Measurements from ENCODE around the gene HSPBAP1. TPM values are rescaled to one million over a fixed set of nuclear protein-coding genes. Genes with fewer than 3 reads are reported as not detected.

Gene HSPBAP1
- total RNA-seq, 1 experiment from 2014 or later: 12.2 TPM

DNA sequence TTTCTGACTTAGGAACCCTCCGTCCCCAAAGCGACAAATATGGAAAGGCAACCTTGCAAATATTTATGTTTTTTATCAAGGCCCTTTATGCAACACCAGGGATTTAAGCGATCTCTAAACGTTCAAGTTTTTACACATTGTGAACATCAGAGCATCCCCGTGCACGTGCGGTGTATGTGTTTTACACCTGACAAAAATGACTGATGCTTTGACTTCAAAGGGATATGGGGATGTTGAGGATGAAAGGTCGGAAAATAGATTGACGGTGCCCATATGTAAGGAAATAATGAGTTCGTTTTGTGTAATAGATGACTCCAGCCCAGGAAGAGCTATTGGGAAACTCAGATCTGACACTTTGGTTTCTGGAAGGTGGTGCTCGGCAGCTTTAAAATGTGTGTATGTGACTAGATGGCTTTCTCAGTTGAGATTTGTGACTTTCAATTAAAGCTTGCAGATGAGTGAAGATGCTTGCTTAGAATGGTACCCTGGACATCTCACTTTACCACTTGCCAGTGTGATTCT lies 2.1 kb upstream of the HSPBAP1 start:
- peaks cover 8% of the 10 kb centered on the region for H3K27me3 ChIP-seq (ENCODE audit: control insufficient read depth, insufficient read depth, low read length)
- no peak for DNase-seq
- no peaks in the 10 kb centered on the region for H3K36me3 ChIP-seq (replicated peaks; ENCODE audit: control insufficient read depth, insufficient read depth, low read length)
- H3K4me3 ChIP-seq (ENCODE audit: insufficient read depth, low read depth, low read length): peak overlapping the region; percentile 76

DNA sequence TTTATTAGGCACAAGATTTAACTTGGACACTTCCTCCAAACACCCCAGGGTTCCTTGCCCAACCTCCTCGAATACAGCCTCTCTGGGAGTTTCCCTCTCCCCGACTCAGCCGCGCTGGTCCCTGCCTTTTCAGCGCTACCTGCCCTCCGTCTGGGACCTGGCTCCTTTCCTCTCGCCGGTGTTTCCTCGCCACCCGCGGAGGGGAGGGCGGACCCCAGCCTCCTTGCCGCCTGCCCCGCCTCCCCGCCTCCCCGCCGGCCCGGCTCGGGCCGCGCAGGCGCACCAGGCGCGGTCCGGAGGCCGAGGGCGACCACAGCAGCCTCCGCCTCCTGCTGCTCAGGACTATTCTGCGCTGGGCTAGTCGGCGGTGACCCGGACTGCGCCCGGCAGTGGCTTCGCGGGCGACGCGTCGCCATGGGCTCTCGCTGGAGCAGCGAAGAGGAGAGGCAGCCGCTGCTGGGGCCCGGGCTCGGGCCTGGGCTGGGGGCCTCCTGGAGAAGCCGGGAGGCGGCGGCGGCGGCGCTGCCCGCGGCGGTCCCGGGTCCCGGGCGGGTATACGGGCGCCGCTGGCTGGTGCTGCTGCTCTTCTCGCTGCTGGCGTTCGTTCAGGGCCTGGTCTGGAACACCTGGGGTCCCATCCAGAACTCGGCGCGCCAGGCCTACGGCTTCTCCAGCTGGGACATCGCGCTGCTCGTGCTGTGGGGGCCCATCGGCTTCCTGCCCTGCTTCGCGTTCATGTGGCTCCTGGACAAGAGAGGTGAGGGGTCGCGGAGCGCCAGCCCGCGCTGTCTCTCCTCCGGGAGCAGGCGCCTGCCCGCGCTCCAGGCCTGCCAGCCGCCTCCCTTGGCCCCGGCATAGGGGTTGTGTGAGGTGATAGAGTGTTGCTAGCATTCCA lies 1.4 kb upstream of the HSPBAP1 start, which contains the start of gene SLC49A4:
SLC49A4 (plus strand) TSS at position 291 of the 895 bp plus-strand sequence; CDS start at position 415, 124 bp downstream.
- peak; percentile 97 for DNase-seq
- Histone ChIP-seq H3K36me3 (replicated peaks; ENCODE audit: control insufficient read depth, insufficient read depth, low read length) (no peaks in the 10 kb centered on the region), H3K4me3 (ENCODE audit: insufficient read depth, low read depth, low read length) (peak within 1 kb of the TSS; percentile 76), H3K27me3 (ENCODE audit: control insufficient read depth, insufficient read depth, low read length) (peaks cover 8% of the 10 kb centered on the region)

DNA sequence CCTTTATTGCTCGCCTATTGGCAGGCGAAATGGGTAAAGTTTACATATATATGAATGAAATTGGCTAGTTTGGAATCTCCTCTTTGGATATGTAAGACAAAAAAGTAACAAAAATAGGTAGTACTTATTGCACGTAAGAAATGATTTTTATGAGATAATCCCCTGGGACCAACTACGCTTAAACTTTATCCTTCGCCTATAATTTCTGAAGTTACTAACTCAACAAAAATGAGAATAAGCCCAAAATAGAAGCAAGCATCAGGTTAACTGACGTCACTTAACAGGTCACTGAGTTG lies 800 bp upstream of the HSPBAP1 start:
- H3K27me3 ChIP-seq (ENCODE audit: control insufficient read depth, insufficient read depth, low read length): peaks cover 8% of the 10 kb centered on the region
- peak overlapping the region; percentile 76 for H3K4me3 ChIP-seq (ENCODE audit: insufficient read depth, low read depth, low read length)
- no peak for DNase-seq
- H3K36me3 ChIP-seq (replicated peaks; ENCODE audit: control insufficient read depth, insufficient read depth, low read length): no peaks in the 10 kb centered on the region

DNA sequence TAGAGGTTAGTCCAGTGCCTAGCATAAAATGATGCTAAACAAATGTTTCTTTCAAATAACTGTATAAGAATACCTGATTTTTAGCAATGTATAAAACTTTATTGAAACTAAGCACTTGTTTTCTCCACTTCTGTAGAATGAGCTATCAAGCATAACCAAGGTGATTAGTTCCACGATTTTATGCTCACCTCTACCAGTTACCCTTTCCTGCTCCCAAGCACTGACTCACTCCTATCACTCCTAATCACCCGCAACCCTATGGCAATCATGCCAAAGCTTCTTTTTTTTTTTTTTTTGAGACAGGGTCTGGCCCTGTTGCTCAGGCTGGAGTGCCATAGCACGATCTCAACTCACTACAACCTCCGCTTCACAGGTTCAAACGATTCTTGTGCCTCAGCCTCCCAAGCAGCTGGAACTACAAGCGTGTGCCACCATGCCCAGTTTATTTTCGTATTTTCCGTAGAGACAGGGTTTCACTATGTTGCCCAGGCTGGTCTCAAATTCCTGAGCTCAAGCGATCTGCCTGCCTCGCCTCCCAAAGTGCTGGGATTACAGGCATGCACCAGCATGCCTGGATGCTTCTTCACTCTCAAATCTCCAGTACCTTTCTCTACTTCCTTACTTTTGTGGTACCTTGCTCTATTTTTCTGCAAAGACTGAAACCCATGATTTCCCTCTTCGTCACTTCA lies 3.9 kb downstream of the HSPBAP1 start:
- H3K27me3 ChIP-seq (ENCODE audit: control insufficient read depth, insufficient read depth, low read length): no peaks in the 10 kb centered on the region
- H3K36me3 ChIP-seq (replicated peaks; ENCODE audit: control insufficient read depth, insufficient read depth, low read length): no peaks in the 10 kb centered on the region
- DNase-seq: no peak
- H3K4me3 ChIP-seq (ENCODE audit: insufficient read depth, low read depth, low read length): no peak overlapping the region

DNA sequence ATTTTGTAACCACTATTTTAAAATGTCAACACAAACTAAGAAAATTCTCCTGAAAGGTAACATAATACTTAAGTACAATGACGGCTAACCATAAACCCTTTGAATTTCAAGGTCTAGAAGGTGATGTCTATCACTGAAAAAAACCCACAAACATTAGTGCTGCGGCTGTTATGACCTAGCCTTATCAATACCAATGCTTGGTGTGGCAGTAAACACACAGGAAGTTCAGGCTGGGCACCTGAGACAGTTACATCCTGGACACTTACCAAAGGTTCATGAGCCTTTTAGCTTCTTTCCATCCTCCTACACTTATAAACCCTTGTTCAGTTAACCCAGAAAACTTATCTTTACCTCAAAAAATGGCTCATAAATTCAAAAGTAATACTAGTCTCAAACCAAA lies 5.8 kb downstream of the HSPBAP1 start:
- H3K27me3 ChIP-seq (ENCODE audit: control insufficient read depth, insufficient read depth, low read length): no peaks in the 10 kb centered on the region
- no peak for DNase-seq
- no peaks in the 10 kb centered on the region for H3K36me3 ChIP-seq (replicated peaks; ENCODE audit: control insufficient read depth, insufficient read depth, low read length)
- no peak overlapping the region for H3K4me3 ChIP-seq (ENCODE audit: insufficient read depth, low read depth, low read length)

DNA sequence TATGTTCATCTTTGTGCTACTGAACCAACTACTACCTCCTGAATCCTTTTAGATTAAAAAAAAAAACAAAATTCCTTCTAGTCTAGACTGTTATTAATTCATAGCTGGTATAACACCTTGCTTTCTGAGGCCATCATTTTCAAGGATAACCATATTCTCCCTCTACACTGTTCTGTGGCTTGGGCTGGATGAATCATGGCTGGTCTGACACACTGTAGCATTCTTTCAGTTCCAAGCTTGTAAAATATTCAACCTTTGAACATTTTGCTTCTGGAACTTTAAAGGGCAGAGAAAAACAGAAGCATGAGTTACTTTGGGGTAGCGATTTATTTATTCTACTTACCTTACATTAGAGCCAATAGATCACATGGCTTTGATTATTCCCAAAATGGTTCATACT lies 7.6 kb downstream of the HSPBAP1 start:
- DNase-seq: no peak
- Histone ChIP-seq H3K36me3 (replicated peaks; ENCODE audit: control insufficient read depth, insufficient read depth, low read length) (no peaks in the 10 kb centered on the region), H3K27me3 (ENCODE audit: control insufficient read depth, insufficient read depth, low read length) (no peaks in the 10 kb centered on the region), H3K4me3 (ENCODE audit: insufficient read depth, low read depth, low read length) (no peak overlapping the region)

DNA sequence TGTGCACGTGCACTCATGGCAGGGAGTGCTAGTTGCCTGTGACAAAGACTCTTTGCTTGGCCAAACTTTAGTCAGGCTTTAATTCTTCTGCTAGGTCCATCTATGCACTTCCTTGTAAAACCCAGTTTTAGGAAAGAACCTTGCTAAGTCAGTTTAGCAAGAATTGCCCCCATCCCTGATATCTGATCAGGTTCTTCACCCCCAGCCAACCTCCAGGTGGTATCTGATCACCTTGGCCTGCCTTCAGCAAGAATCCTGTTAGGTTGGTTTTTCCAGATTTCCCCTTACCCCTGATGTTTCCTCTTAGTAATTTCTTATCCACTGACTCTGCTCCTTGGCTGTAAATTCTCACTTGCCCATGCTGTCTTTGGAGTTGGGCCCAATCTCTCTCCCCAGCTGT lies 8.4 kb downstream of the HSPBAP1 start:
- Histone ChIP-seq H3K36me3 (replicated peaks; ENCODE audit: control insufficient read depth, insufficient read depth, low read length) (no peaks in the 10 kb centered on the region), H3K4me3 (ENCODE audit: insufficient read depth, low read depth, low read length) (no peak overlapping the region), H3K27me3 (ENCODE audit: control insufficient read depth, insufficient read depth, low read length) (no peaks in the 10 kb centered on the region)
- no peak for DNase-seq

DNA sequence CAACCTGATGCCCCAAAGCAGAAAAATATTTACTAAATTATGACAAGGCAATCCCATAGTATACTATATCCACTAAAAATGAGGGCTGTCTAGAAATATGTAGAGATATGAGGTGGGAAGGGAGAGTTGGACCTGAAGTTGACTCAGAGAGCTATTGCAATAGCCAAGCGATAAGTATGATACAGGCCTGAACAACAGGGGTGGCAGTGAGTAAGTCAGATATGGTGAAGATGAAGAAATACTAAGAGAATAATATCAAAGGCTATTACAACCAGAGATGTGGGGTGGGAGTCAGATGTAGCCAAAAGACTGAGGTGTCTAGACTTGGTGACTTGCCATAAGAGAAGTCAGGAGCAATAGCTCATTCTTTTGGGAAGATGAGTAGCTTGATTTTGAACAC lies 9.2 kb downstream of the HSPBAP1 start:
- DNase-seq: no peak

DNA sequence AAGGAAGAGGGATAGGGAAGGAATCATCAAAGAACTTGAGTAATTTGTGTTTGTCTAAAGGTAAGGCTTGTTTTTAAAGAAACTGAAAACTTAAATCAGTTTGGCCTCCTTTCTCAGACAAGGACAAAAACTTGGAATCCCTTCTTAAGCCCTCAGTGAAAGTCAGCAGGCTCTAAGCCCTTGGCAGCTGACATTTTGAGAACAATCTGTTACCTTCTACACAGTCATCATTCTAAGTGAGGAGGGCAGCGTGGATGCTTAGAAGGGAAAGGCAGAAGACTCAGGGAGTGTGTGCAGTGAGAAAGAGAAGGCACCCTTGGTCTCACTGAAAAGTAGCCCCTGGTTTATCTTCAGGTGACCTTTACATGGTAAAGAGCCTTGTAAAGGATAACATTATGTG lies 10.8 kb downstream of the HSPBAP1 start:
- no peak overlapping the region for H3K4me3 ChIP-seq (ENCODE audit: insufficient read depth, low read depth, low read length)
- no peaks in the 10 kb centered on the region for H3K27me3 ChIP-seq (ENCODE audit: control insufficient read depth, insufficient read depth, low read length)
- no peaks in the 10 kb centered on the region for H3K36me3 ChIP-seq (replicated peaks; ENCODE audit: control insufficient read depth, insufficient read depth, low read length)
- DNase-seq: no peak

More for the DNA sequence above, 9.2 kb downstream of the HSPBAP1 start:
- H3K27me3 ChIP-seq (ENCODE audit: control insufficient read depth, insufficient read depth, low read length): no peaks in the 10 kb centered on the region
- H3K36me3 ChIP-seq (replicated peaks; ENCODE audit: control insufficient read depth, insufficient read depth, low read length): no peaks in the 10 kb centered on the region
- no peak overlapping the region for H3K4me3 ChIP-seq (ENCODE audit: insufficient read depth, low read depth, low read length)

DNA sequence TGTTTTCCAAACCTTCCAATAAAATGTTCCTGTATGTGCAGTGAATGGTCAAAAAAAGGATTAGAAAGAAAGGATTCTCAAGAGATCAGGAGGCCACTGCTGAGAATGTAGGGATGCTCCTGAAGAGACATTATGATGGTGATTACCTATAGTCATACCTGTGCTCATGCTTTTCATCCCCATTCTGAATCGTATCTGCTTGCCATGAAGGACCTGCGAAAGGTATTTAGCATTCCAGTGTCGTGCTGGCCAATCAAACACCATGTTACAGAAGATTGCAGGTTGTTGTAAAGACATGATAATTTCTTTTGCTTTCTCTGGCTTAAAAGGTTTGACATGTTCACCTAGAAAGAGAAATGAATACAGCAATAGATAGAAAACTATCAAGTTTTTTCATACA lies 16.1 kb downstream of the HSPBAP1 start:
- H3K4me3 ChIP-seq (ENCODE audit: insufficient read depth, low read depth, low read length): no peak overlapping the region
- H3K27me3 ChIP-seq (ENCODE audit: control insufficient read depth, insufficient read depth, low read length): no peaks in the 10 kb centered on the region
- DNase-seq: peak; percentile 70
- H3K36me3 ChIP-seq (replicated peaks; ENCODE audit: control insufficient read depth, insufficient read depth, low read length): no peaks in the 10 kb centered on the region

DNA sequence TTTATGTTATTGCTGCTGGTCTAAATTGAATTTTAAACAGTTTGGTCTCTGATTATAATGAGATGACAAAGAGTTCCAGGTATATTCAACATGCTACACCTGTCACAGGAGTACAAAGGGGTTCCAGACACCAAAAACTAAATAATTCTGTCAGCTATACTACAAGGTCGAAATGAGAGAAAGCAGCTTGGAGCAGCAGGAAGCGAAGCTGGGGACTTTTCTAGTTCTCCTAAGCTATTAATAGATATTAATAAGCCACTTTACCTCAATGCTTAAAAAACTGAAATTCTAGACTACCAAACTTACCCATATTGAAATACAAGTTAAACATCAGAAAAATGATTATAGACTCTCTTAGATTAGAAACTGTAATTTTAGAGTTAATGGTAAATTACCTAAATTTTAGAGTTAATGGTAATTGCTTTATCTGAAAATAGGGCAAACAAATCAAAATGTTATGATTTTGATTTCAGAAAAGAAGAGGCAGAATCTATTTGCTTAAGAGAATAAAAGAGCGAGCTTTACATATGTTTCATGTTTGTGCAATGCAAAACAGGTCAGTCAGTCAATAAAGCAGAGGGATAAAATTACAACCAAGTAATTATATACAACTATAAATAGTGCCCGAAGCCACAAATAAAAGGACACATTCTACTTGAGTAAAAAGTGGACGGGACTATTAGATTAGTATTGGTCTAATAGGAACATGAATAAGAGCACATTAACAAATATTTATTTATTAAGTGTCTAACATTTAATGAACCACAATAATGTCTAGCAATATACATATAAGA lies 16.8 kb downstream of the HSPBAP1 start:
- no peak for DNase-seq
- no peaks in the 10 kb centered on the region for H3K27me3 ChIP-seq (ENCODE audit: control insufficient read depth, insufficient read depth, low read length)
- no peaks in the 10 kb centered on the region for H3K36me3 ChIP-seq (replicated peaks; ENCODE audit: control insufficient read depth, insufficient read depth, low read length)
- no peak overlapping the region for H3K4me3 ChIP-seq (ENCODE audit: insufficient read depth, low read depth, low read length)

DNA sequence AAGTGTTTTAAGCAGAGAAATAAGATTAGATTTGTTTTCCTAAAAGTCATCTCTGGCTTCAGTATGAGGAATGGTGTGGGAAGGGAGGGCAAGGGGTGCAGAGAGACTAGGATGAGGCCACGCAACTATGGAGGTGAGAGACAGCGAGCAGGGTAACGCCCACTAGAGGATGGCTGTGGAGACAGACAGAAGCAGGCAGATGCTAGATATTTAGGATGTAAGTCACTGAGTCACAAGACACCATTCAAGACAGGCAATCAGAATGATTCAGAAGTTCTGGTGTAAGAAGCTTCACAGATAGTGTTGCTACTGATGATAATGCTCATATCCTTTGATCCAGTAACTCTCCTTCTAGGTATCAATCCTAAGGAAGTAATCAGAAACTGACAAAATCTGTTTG lies 19.1 kb downstream of the HSPBAP1 start:
- no peak overlapping the region for H3K4me3 ChIP-seq (ENCODE audit: insufficient read depth, low read depth, low read length)
- H3K36me3 ChIP-seq (replicated peaks; ENCODE audit: control insufficient read depth, insufficient read depth, low read length): no peaks in the 10 kb centered on the region
- H3K27me3 ChIP-seq (ENCODE audit: control insufficient read depth, insufficient read depth, low read length): no peaks in the 10 kb centered on the region
- no peak for DNase-seq

DNA sequence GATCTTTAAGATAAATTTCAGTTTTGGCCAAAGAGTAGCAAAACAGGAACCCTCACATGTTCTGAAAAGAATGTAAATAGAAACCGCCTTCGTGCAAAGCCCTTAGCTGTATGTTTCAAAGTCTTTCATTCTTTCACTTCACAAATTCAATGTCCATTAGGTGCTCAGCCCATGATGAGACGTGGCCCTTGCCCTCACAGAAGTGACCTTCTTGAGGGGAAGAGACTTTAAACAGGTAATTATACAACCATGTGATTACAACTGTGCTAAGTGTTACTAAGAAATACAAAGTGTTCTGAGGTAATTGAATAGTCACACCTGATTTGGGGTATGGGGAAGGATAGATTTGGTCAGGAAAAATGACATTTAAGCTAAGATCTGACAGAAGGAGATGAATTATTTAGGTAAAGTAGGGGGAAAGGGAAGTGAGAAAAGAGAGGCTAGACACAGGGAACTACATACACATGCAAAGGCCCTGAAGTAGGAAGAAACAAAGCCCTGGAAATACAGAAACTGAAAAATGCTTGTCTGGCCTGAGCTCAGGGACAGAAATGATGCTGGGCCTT lies 19.6 kb downstream of the HSPBAP1 start:
- Histone ChIP-seq H3K4me3 (ENCODE audit: insufficient read depth, low read depth, low read length) (no peak overlapping the region), H3K27me3 (ENCODE audit: control insufficient read depth, insufficient read depth, low read length) (no peaks in the 10 kb centered on the region), H3K36me3 (replicated peaks; ENCODE audit: control insufficient read depth, insufficient read depth, low read length) (no peaks in the 10 kb centered on the region)
- DNase-seq: no peak

DNA sequence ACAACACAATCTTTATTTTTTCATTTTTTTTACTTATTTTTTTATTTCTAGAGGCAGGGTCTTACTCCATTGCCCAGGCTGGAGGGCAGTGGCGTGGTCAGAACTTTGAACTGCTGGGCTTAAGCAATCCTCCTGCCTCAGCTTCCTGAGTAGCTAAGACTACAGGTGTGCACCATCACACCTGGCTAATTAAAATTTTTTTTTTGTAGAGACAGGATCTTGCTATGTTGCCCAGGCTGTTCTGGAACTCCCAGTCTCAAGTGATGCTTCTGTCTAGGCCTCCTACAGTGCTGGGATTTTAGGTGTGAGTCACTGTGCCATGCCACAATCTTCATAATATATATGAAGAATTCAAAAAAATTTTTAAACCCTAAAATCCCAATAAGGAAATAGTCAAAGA lies 20.8 kb downstream of the HSPBAP1 start:
- H3K4me3 ChIP-seq (ENCODE audit: insufficient read depth, low read depth, low read length): no peak overlapping the region
- H3K27me3 ChIP-seq (ENCODE audit: control insufficient read depth, insufficient read depth, low read length): no peaks in the 10 kb centered on the region
- H3K36me3 ChIP-seq (replicated peaks; ENCODE audit: control insufficient read depth, insufficient read depth, low read length): no peaks in the 10 kb centered on the region
- no peak for DNase-seq

Data from H7 (cell line).